Stimulated activated naive CD4-positive, alpha-beta T cell treated with Interleukin-2 at 50 U/mL for 16 hours (primary cell): Measurements from ENCODE around the gene DOCK4.

Experiments used
- DNase-seq: peaks from one replicate; lab custom pipeline; 2025; lab: John Stamatoyannopoulos, UW

The DOCK4 gene

GRCh38 chr7:111855842-111856227 lies 350.4 kb downstream of the DOCK4 start:
- no peak for DNase-seq

- no peak for DNase-seq
Observed at GRCh38 chr7:111855161-111855841, 350.9 kb downstream of the DOCK4 start.

- DNase-seq, result no peak
Observed at GRCh38 chr7:111853201-111853990, 352.8 kb downstream of the DOCK4 start.

GRCh38 chr7:111852081-111852480 lies 354.1 kb downstream of the DOCK4 start:
- DNase-seq, result no peak

- no peak for DNase-seq
Observed at GRCh38 chr7:111846898-111847297, 359.3 kb downstream of the DOCK4 start.

GRCh38 chr7:111845853-111846252 lies 360.3 kb downstream of the DOCK4 start:
- DNase-seq, result no peak

GRCh38 chr7:111844904-111845671 lies 361.1 kb downstream of the DOCK4 start:
- no peak for DNase-seq

GRCh38 chr7:111842491-111842890 lies 363.7 kb downstream of the DOCK4 start:
- DNase-seq, result no peak

DNA sequence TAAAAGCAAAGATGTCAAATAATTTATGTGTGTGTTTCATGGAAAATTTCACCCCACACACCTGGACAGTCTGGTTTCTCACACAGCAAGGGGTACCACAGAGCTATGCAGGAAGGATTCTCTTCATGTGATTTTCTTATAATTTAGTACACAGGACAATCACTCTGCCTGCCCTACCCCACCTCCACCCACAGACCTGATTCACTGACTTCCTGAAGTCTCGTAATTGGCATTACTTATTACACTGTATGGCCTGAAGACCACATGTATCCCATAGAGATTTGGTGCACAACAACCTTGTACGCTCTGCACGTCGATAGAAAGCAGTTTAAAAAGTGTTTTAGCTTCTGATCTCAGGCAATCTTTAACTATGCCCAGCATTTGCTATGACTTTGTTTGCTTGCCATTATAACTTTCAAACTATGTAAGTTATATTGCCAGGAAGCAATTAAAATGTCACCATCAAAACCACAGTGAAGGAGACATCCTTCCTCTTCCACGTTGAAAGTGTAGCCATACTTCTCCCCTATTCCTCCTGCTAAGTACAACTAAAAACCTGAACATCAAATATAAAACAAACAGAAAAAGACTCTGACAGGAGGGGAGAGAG lies 364.5 kb downstream of the DOCK4 start:
- DNase-seq, result no peak

DNA sequence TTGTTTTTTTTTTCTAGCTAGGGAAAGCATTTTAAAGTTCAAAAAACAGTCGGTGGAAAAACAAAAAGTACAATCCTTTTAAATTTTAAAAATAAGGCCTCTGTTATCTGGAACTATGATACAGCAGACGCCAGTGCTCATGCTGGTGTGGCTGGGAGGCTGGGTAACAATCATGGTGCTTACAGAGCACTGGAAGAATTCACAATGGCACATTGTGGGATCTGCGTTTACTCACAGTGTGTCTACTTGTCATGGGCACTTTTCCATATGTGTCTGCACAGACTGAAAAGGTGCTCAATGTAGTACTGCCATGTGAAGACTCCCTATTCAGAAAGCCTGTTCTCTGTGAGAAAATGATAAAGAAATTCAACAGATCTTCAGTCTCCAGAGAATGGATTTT lies 365.7 kb downstream of the DOCK4 start:
- DNase-seq, result no peak

DNA sequence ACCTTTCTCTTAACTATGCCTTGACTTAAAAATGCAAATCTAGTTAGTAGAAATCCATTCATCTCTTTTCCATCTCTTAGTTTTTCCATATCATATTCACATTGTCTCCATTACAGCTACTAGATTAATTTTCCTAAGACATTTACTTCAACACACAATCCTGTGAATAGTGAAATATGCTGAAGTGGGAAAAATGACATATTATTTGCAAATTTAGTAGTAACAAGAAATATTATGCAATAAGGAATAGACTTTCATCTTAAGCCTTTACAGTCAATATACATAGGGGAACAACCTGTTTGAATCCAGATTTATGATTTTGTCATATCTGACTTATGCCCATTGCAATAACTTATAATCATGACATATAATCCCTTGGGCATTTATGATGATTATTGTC lies 366.9 kb downstream of the DOCK4 start:
- no peak for DNase-seq

GRCh38 chr7:111836592-111836991 lies 369.6 kb downstream of the DOCK4 start:
- DNase-seq, result no peak

DNA sequence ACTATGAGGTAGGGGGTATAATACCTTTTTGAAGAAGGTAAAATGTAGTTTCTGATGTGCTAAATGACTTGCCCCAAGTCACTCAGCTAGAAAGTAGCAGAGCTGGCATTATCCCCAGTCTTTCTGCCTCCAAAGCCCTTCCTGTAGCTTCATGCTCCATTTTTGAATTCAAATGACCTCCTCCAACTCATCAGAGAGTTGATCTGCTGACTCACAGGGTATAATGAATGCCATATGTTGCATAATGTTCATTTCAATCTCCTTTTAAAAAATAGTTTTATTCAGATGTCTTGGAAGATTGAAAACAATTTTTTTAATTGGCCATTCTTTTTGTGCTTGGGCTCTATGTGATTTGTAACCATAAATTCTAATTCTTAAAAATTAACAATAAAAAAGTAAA lies 371.1 kb downstream of the DOCK4 start:
- DNase-seq, result no peak

GRCh38 chr7:111834367-111834766 lies 371.8 kb downstream of the DOCK4 start:
- DNase-seq, result no peak

DNA sequence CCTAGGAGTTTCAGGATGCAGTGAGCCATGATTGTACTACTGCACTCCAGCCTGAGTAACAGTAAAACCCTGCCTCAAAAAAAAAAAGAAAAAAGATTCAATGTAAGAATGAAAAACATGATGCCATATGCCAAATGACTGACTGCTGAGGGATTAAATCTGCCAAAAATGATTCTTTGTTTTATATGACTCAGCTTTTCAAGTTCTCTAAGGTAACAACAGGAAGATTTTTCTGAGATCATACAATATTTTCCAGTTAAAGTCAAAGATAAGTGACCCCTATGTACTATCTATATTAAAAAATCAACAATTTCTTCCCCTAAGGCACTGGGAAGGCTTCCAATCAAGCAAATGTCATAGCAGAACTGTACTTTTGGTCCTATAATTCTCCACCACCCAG lies 372.7 kb downstream of the DOCK4 start:
- no peak for DNase-seq

DNA sequence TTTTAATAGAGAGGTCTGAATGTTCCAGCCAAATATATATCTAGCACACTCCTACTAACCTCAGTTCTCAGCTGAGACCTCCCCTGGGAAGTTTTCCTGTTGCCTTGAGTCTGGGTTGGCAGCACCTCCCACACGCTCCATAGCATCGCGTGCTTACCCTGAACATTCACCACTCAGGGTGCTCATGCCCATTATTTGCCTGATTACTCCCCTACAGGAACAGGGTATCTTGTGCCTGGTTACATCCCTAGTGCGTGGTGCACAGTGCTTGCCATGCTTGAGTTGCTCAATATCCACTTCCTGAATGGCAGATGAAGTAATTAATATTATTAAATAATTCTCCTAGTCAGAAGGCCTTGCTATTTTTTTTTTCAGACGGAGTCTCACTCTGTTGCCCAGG lies 374.0 kb downstream of the DOCK4 start:
- no peak for DNase-seq

- no peak for DNase-seq
Observed at GRCh38 chr7:111829221-111829620, 377.0 kb downstream of the DOCK4 start.

GRCh38 chr7:111827863-111828504 lies 378.2 kb downstream of the DOCK4 start:
- no peak for DNase-seq

- no peak for DNase-seq
Observed at GRCh38 chr7:111825046-111825445, 381.2 kb downstream of the DOCK4 start.

DNA sequence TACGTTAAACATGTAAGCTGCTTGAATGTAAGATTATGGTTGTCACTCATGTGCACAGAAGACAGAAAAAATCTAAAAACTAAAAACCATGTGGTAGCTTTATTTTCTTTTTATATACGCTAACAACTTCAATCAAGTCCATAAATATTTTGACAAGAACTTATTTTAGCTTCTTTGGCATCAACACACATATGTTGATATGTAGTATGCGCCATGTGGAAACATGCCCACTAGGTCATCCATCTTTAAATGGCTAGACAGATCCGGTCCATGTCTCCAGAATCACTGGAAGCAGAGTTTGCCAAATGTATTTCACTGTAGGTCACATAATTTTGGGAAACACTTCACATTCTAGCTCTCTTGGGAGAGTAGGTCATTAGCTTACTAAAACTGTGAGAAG lies 382.4 kb downstream of the DOCK4 start:
- no peak for DNase-seq

DNA sequence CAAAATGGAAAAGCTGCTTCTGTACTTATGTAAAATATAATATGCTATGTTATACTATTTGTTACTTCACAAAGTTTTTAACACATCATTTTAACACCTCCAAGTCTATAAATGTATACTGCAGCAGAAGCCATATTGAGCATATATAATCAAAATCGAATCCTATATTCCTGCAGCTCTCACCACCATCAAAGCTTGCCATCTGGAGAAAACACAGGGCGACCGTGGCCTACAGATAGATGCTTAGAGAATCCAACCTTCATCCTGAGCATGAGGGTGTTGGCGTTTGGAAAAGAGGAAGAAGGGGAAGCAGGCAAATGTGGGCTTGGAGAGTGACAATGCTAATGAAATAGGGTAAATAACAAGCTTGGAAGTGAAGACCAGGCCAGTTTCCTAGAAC lies 385.2 kb downstream of the DOCK4 start:
- DNase-seq, result no peak

GRCh38 chr7:111820621-111821020 lies 385.6 kb downstream of the DOCK4 start:
- DNase-seq, result no peak
